ENCODE data around the gene CCDC68. TPM values are rescaled to one million over a fixed set of nuclear protein-coding genes. Genes with fewer than 3 reads are reported as not detected.

The CCDC68 gene
- total and polyA plus RNA-seq, 2 donors (not counting 3 experiments of a cell fraction or from before 2014, with no cell fraction given): 0.72 to 1.0 TPM

DNA sequence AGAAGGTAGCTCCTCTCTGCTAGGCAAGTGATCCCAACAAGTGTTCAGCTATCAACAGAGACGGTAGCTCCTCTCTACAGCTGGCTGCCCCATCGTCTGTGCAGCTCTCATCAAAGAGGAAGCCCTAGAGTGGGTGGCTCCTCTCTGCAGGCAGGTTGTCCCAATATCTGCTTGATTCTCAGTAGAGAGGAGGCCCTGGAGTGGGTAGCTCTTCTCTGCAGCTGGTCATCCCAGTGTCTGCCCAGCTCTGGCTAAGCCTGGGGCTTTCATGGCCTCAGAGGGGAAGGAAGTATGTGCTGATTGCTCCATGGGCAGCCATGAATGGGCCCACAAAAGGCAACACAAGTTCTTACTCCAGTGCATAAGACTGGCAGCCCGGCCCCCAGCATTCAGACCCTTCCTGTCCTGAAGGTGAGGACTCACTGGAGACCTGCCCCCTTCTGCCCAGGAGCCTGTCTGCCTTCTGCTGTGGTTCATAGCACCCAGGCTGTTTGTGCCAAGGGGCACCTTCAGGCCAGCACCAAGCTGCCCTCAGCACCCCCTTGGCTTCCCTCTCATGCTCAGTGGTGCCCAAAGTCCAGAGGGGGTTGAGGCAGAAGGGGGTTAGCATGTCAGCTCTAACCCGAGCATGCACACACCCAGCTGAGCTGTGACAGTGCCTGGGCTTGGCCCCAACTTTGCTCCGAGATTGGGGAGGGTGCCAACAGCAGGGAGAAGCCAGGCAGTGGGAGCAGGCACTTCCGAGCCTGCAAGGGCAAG, 48.9 kb downstream of the CCDC68 start:
- TF ChIP-seq EZH2 (IDR thresholded peaks at IDR 0.05; ENCODE audit: borderline replicate concordance, low read depth, low read length, severe bottlenecking) (no peak), MYC (IDR thresholded peaks at IDR 0.05; ENCODE audit: low read depth, low read length) (no peak), POLR2A (IDR thresholded peaks at IDR 0.05; ENCODE audit: low read depth, low read length) (no peak), FOS (IDR thresholded peaks at IDR 0.05; ENCODE audit: borderline replicate concordance, insufficient read depth, low read length) (no peak)
- TF ChIP-seq, protein P1, sequence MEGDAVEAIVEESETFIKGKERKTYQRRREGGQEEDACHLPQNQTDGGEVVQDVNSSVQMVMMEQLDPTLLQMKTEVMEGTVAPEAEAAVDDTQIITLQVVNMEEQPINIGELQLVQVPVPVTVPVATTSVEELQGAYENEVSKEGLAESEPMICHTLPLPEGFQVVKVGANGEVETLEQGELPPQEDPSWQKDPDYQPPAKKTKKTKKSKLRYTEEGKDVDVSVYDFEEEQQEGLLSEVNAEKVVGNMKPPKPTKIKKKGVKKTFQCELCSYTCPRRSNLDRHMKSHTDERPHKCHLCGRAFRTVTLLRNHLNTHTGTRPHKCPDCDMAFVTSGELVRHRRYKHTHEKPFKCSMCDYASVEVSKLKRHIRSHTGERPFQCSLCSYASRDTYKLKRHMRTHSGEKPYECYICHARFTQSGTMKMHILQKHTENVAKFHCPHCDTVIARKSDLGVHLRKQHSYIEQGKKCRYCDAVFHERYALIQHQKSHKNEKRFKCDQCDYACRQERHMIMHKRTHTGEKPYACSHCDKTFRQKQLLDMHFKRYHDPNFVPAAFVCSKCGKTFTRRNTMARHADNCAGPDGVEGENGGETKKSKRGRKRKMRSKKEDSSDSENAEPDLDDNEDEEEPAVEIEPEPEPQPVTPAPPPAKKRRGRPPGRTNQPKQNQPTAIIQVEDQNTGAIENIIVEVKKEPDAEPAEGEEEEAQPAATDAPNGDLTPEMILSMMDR (IDR thresholded peaks at IDR 0.05; ENCODE audit: extremely low read depth in 1 of 2, insufficient read depth in 1 of 2, low read depth in 1 of 2, low read length in 2 of 2): no peak
- TF ChIP-seq, protein P2, sequence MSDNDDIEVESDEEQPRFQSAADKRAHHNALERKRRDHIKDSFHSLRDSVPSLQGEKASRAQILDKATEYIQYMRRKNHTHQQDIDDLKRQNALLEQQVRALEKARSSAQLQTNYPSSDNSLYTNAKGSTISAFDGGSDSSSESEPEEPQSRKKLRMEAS (IDR thresholded peaks at IDR 0.05; ENCODE audit: insufficient read depth, insufficient read length): no peak
- H3K4me2 ChIP-seq (ENCODE audit: insufficient read depth, low read length): no peak overlapping the region
- no peak overlapping the region for H3K9ac ChIP-seq (replicated peaks; ENCODE audit: extremely low read depth, insufficient read depth, low read length)
- no TSS peak for BruUV-seq (replicated peaks)
- no peak overlapping the region for H3K4me3 ChIP-seq (replicated peaks in 1 of 3; ENCODE audit: insufficient read depth in 1 of 3, low read depth in 1 of 3, low read length in 3 of 3)
- no peaks in the 10 kb centered on the region for H3K27me3 ChIP-seq (ENCODE audit: control insufficient read depth in 2 of 2, insufficient read depth in 2 of 2, low read length in 2 of 2)
- H4K20me1 ChIP-seq (replicated peaks; ENCODE audit: control insufficient read depth, extremely low read depth, insufficient read depth, low read length): no peaks in the 10 kb centered on the region
- intact Hi-C loops (cut with micrococcal nuclease) (no loop called here), dilution Hi-C loops (cut with MboI; ENCODE audit: extremely low pct_ligation_motif_present, low sequenced_read_pairs) (no loop called here)
- H3K9me3 ChIP-seq (replicated peaks; ENCODE audit: control insufficient read depth, insufficient read depth, low read length): no peaks in the 10 kb centered on the region
- H3K4me1 ChIP-seq (ENCODE audit: control insufficient read depth, extremely low read depth, insufficient read depth, low read length): no peaks in the 10 kb centered on the region
- no peak overlapping the region for H2AFZ ChIP-seq (ENCODE audit: low read depth, low read length)
- DNase-seq (ENCODE audit: low read depth, low spot score) (no peak), FAIRE-seq (no peak)
- no peaks in the 10 kb centered on the region for H3K9me1 ChIP-seq (replicated peaks; ENCODE audit: control insufficient read depth, extremely low read depth, insufficient read depth, low read length)
- no peaks in the 10 kb centered on the region for H3K79me2 ChIP-seq (ENCODE audit: control insufficient read depth, insufficient read depth, low read length)
- POLR2A ChIA-PET: no interaction called here
- no peak overlapping the region for H3K27ac ChIP-seq (ENCODE audit: insufficient read depth, low read depth, low read length)
- CTCF ChIA-PET: no interaction called here
- no peaks in the 10 kb centered on the region for H3K36me3 ChIP-seq (ENCODE audit: control insufficient read depth in 2 of 2, extremely low read depth in 1 of 2, insufficient read depth in 2 of 2, low read length in 2 of 2)
